Hematopoietic multipotent progenitor cell treated with erythropoietin and hydrocortisone succinate and interleukin-3 and kit ligand, for 6 days (in vitro differentiated cells): ENCODE data around the gene ZFP3.
A peak's percentile ranks its signal among the peaks of the same experiment; 100 is the strongest.
"Not testable (repeated sequence)": the region's sequence is repeated elsewhere in the genome, so short reads cannot be mapped to it uniquely, and the experiment has no call there.

ENCODE experiments used
- DNase-seq: peaks from one replicate; pipeline ENCODE4 v3.0.0-alpha.2; 2015

Gene ZFP3

DNA sequence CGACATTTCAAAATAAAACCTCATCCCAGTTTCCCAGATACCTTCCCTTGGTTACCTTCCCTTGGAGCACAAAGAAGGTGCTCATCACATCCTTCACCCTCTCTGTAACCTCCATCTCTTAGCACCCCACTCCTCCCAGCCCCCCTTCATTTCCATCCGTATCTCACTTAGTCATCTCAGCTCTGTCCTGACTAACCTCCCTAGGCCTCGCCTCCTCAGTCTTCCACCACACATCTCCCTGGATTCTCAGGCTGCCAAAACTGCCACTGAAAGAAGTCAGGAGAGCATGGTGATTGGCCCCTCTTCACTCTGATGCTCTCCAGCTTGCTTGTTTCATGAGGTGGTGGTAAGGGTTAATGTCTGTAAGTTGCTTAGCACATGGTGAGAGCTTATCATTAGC lies 2.3 kb downstream of the ZFP3 start:
- DNase-seq = no peak

DNA sequence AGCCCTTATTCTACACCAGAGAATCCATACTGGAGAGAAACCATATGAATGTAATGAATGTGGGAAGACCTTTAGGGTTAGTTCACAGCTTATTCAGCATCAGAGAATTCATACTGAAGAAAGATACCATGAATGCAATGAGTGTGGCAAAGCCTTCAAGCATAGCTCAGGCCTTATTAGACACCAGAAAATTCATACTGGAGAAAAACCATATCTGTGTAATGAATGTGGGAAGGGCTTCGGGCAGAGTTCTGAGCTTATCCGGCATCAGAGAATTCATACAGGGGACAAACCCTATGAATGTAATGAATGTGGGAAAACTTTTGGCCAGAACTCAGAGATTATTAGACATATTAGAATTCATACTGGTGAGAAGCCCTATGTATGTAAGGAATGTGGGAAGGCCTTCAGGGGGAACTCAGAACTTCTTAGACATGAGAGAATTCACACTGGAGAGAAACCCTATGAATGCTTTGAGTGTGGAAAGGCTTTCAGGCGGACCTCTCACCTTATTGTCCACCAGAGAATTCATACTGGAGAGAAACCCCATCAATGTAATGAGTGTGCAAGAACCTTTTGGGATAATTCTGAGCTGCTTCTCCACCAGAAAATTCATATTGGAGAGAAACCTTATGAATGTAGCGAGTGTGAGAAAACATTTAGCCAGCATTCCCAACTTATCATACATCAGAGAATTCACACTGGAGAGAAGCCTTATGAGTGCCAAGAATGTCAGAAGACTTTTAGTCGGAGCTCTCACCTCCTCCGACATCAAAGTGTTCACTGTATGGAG lies 14.1 kb downstream of the ZFP3 start:
- no peak for DNase-seq

- no peak for DNase-seq
These were observed 18.4 kb downstream of the ZFP3 start for GRCh38 chr17:5096731-5097100.

- DNase-seq = no peak
These were observed 19.0 kb downstream of the ZFP3 start for GRCh38 chr17:5097101-5097834.

DNA sequence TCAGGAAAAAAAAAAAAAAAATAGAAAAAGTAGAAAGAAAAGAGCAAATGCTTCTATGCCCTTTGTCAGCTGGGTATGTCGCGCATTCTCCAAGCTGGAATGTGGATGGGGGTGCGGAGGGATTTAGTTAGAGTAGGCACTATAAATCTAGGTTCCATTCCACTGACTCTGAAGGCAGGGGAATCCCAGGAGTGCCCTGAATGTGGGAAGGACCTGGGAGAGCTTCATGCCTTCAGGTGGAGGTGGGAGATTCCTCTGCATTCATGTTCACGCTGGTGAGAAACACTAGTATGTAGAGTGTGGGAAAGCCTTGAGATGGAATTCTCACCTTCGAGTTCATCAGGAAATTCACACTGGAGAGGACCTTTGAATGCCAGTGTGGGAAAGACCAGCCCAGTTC lies 21.0 kb downstream of the ZFP3 start:
- no peak for DNase-seq

DNA sequence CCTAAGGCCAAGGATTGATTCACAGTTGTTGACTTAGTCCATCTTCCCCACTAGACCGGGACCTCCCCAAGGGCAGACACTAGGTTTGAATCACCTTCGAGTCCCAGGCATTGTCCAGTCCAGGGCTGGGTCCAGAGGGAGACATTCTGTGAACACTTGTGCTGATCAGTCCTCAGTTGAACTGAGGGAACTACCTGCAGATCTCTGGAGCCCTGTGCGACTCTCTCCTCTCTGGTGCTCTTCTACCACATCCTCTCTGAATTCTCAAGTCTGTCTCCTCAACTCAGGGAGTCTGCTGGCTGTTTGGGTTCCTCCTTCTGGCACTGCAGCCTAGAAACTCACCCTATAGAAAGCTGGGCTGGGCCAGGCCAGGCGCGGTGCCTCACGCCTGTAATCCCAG lies 22.6 kb downstream of the ZFP3 start:
- DNase-seq = no peak

DNA sequence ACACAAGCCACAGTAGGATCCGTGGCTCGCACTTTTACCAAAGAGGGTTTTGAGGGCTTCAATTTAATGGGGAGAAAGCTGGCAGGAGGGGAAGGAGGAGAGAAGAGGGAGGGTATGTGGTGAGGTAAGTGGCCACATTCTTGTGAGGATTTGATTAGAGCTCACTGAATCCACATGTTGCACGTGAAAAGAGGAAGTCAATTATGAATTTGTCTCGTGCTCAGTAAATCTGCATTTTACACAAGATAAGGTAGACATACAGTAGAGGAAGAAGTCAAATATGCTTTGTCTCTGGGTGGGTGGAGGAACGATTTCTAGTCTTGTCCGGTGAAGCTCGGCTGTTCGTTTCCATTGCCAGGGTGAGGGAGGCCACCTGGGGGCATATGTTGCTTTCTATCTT lies 32.5 kb downstream of the ZFP3 start:
- DNase-seq = peak; percentile 50

- DNase-seq = peak; percentile 96
These were observed 33.3 kb downstream of the ZFP3 start, which contains the start of gene ZNF232 for GRCh38 chr17:5111402-5112204. ZNF232 (minus strand) TSS chr17:5111878; CDS start chr17:5111822, 56 bp downstream.

DNA sequence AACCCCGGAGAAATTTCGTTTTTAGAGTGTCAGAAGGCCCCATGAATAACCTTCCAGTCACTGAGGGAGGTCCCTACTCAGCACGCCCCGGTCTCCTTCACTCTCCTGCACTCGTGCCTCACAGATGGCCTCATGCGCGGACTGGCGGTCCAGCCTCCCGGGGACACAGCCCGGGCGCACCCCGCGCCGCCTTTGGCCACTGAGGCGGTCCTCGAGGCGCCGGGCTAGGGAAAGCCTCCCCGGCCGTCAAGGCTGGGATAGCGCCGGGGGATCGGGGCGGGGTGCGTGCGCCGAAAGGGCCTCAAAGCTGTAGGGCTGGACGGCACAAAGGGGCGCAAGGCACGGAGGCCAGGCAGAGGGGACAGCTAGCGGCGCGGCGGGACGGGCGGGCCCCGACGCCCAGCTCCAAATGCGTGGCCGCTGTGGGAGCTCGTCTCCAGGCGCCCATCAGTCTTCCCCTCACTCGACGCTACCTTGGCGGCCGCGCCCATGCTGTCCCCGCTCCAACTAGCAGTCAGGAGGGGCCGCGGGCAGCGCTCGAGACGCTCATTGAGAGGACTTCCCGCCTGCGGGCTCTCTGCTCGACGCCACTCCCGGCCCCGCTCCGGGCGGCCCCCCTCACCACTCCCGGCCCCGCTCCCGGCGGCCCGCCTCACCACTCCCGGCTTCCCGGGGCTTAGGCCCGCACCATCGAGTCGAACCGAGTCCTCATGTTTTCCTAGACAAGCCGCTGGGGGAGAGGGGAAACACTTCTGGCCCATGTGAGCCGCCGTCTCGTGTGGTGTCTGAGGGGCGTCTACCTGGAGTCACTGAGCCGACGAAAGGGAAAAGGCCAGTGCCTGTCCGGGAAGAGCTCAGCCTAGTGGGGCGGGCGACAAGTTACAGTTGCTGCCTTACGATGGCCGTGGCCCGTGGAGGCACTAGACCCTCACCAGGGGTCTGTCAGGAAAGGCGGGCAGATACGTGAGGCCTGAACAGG lies 37.7 kb downstream of the ZFP3 start, which contains the start of gene USP6:
USP6 (plus strand) TSS at position 360 of the 979 bp plus-strand sequence. CDS start 14,336 bp downstream, outside the sequence.
- DNase-seq = no peak

GRCh38 chr17:5118219-5118618 lies 40.0 kb downstream of the ZFP3 start:
- no peak for DNase-seq

DNA sequence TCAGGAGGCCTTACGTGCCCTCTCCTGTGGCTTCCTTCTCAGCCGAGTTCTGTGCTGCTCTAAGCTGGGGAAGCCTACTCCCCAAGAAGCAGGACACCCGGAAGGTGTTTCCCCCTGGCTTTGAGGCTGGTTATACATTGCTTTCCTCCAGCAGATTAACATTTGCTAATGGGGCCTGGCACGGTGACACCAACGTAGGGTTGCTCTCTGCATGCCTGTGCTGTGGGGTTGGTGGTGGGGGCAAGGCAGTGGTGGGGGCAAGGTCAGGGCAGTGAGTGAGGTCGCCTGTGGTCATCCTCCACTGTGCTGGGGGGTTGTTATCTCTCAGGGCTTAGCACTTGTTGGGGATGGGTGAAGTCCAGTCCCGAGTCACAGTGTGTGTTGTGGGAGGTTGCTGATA lies 41.8 kb downstream of the ZFP3 start:
- no peak for DNase-seq

GRCh38 chr17:5120436-5121185 lies 42.3 kb downstream of the ZFP3 start:
- DNase-seq = not testable (repeated sequence)

- DNase-seq = no peak
These were observed 43.0 kb downstream of the ZFP3 start for GRCh38 chr17:5121186-5121841.

- not testable (repeated sequence) for DNase-seq
These were observed 43.8 kb downstream of the ZFP3 start for GRCh38 chr17:5122056-5122455.

DNA sequence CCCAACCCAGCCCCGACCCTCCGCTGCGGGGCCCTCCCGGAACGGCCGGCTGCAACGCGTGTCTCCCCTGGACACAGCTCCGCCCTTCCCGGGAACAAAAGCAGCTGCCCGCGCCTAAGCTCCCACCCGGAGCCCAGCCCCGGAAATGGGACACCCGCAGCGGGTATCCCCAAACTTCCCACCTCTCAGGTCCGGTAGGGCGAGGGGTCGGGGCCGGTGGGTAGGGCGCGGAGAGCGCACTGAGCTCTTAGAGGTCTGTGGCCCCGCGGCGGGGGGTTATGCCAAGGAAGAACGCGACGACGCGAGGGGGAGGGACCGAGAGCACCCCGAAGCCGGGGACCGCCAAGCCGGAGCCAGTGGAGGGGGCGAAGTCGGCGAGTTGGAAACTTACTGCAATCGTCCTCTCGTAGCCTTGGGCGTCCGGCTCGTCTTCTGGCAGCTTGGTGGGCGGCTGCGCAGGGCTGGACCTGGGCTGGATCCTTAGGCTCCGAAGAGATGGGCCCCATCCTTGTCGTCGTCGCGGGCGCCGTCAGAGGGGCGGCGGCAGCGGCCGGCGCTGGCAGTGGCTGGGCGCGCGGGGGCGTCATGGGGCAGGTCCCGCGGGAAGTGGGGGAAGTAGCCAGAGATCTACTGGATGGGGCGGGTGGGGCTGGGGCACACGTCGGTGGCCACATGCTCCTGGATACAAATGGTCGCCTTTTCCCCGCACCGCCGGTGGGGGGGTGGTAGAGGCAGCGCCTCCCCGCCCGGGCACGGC lies 44.5 kb downstream of the ZFP3 start:
- DNase-seq = no peak

- no peak for DNase-seq
These were observed 45.3 kb downstream of the ZFP3 start for GRCh38 chr17:5123343-5124124.

DNA sequence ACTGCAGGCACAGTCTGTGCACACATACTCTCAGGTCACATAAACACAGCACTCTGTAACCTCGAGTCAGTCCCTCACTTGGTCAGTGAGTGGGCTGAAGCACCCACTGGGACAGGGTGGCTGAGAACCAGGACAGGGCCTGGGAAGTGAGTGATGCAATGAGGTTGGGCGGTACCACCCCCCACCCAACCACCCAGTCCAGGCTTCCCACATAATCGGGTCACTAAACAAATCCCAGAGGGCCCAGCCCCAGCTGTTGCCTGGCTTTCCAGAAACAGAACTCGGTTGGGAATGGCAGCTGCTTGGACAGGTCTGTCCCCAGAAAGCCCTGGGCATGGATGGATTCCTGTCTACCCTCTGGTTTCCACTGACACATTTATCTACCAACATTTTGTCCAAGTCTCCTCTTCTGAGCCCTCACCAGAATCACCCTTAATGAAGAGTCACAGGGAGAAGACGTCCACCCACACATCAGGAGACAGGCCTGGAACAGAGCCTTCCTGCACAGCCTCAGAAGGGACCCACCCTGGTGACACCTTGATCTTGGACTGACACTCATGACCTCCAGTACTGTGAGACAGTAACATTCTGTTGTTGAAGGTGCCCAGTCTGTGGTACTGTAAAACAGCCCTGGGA lies 46.0 kb downstream of the ZFP3 start:
- DNase-seq = not testable (repeated sequence)

GRCh38 chr17:5124896-5125295 lies 46.6 kb downstream of the ZFP3 start:
- DNase-seq = not testable (repeated sequence)
